ENCODE measurements around the gene SIK3. TPM values are rescaled to one million over a fixed set of nuclear protein-coding genes. Genes with fewer than 3 reads are reported as not detected.

The SIK3 gene
- total and polyA plus RNA-seq, 2 experiments from 2014 or later = 6.1 to 33.9 TPM

- H3F3A ChIP-seq (replicated peaks; ENCODE audit: low read depth) = no peaks in the 10 kb centered on the region
- Mint-ChIP-seq H3K4me1 (no peaks in the 10 kb centered on the region), H3K36me3 (ENCODE audit: low read depth) (peaks cover 12% of the 10 kb centered on the region), H3K27me3 (ENCODE audit: insufficient read depth, low read depth, poor library complexity) (no peaks in the 10 kb centered on the region), H3K9me3 (peaks cover 6% of the 10 kb centered on the region; the same call in 2 of the 3 replicates), H3K4me3 (no peak overlapping the region), H3K27ac (no peak overlapping the region)
- no peaks in the 10 kb centered on the region for H3K27me3 ChIP-seq (ENCODE audit: insufficient read depth)
- H3K4me3 ChIP-seq = no peak overlapping the region
- no peaks in the 10 kb centered on the region for H3K79me2 ChIP-seq (replicated peaks; ENCODE audit: insufficient read depth)
- no peaks in the 10 kb centered on the region for H3K36me3 ChIP-seq (ENCODE audit: insufficient read depth)
- no peaks in the 10 kb centered on the region; the same call in 1 of the 2 replicates for H4K20me1 ChIP-seq (replicated peaks; ENCODE audit: insufficient read depth)
- TF ChIP-seq EZH2 (IDR thresholded peaks at IDR 0.05; ENCODE audit: low read depth, unreplicated experiment) (no peak), REST (IDR thresholded peaks at IDR 0.05; ENCODE audit: unreplicated experiment) (no peak), CTCF (conservative IDR thresholded peaks at IDR 0.05; ENCODE audit: low read depth in 2 of 2) (no peak), NANOG (IDR thresholded peaks at IDR 0.05; ENCODE audit: borderline replicate concordance) (no peak), CREB1 (CRISPR knock-in tag; IDR thresholded peaks at IDR 0.05; ENCODE audit: low read depth) (no peak), ZNF462 (CRISPR knock-in tag; IDR thresholded peaks at IDR 0.05) (no peak), EZH2phosphoT487 (IDR thresholded peaks at IDR 0.05; ENCODE audit: unreplicated experiment) (no peak), JUNB (IDR thresholded peaks at IDR 0.05; ENCODE audit: unreplicated experiment) (no peak), ZNF331 (CRISPR knock-in tag; IDR thresholded peaks at IDR 0.05; ENCODE audit: low read depth) (no peak), ETS1 (IDR thresholded peaks at IDR 0.05) (no peak), STAT1 (IDR thresholded peaks at IDR 0.05; ENCODE audit: unreplicated experiment) (no peak), POLR2AphosphoS5 (IDR thresholded peaks at IDR 0.05; ENCODE audit: low read depth) (no peak), ZNF114 (CRISPR knock-in tag; IDR thresholded peaks at IDR 0.05) (no peak)
- no peak overlapping the region for H2AFZ ChIP-seq
- no peak overlapping the region for H3K4me2 ChIP-seq
- no peaks in the 10 kb centered on the region for H3K4me1 ChIP-seq (ENCODE audit: insufficient read depth)
- no peak overlapping the region for H3K27ac ChIP-seq (ENCODE audit: low read depth)
- H3K9me2 ChIP-seq (ENCODE audit: insufficient read depth) = no peaks in the 10 kb centered on the region
- ATAC-seq = no peak
- DNase-seq (ENCODE audit: low spot score) = no peak
Measured at GRCh38 chr11:116901211-116901610, 197.0 kb downstream of the SIK3 start.

Measured in GM23338 (cell line).